HL-60 (cell line): ENCODE measurements around the gene NDUFB4.

Experiments
- GABPA ChIP-seq: IDR thresholded peaks from 2 replicates; pipeline ENCODE4 v1.6.1; 2012; ENCODE audit warnings: low read depth
- POLR2AphosphoS5 ChIP-seq: IDR thresholded peaks from 2 replicates; pipeline ENCODE4 v1.6.1; 2012; ENCODE audit warnings: low read depth
- TF ChIP-seq, protein P1 (sequence below): IDR thresholded peaks from one replicate; pipeline ENCODE4 v1.5.1; 2011; ENCODE audit warnings: low read length, control low read depth, inconsistent platforms; ENCODE audit not compliant: insufficient read depth

DNA sequence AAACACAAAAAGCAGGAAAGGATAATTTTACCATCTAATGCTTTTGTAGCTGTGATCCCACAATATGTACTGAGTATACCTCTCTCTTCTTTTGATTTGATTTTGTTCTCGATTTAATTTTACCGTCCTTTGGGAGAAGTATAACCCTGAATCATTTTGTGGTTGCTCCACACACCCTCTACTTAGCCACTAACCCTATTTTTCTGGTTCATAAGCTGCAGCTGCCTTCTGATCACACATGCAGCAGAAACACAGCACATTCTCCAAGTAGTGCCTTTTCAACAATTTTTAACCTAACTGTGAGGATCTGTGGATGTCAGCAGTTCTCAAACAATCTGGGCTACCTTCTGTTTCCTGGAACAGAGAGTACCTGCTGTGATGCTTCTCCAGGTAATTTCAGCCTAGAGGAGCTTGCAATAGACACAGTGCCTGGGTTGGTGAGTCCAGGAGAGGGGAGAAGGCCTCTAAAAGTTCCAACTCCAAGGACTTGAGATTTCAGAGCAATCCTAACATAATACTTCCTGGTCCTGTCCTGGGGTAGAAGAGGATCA lies 45.6 kb downstream of the NDUFB4 start:
- TF ChIP-seq, protein P1, sequence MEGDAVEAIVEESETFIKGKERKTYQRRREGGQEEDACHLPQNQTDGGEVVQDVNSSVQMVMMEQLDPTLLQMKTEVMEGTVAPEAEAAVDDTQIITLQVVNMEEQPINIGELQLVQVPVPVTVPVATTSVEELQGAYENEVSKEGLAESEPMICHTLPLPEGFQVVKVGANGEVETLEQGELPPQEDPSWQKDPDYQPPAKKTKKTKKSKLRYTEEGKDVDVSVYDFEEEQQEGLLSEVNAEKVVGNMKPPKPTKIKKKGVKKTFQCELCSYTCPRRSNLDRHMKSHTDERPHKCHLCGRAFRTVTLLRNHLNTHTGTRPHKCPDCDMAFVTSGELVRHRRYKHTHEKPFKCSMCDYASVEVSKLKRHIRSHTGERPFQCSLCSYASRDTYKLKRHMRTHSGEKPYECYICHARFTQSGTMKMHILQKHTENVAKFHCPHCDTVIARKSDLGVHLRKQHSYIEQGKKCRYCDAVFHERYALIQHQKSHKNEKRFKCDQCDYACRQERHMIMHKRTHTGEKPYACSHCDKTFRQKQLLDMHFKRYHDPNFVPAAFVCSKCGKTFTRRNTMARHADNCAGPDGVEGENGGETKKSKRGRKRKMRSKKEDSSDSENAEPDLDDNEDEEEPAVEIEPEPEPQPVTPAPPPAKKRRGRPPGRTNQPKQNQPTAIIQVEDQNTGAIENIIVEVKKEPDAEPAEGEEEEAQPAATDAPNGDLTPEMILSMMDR = no peak
- TF ChIP-seq POLR2AphosphoS5 (no peak), GABPA (no peak)
